H1 (cell line): Measurements from ENCODE around the gene DLL3. TPM values are rescaled to one million over a fixed set of nuclear protein-coding genes. Genes with fewer than 3 reads are reported as not detected.

Experiments
- CTCF ChIA-PET: fragments of 300-600 bp; sonication (Branson Sonifier 250); formaldehyde crosslinking; loops from one replicate; lab custom pipeline; 2021; ENCODE audit not compliant: partially characterized antibody; lab: Charles Lee
- POLR2A ChIA-PET: fragments of 300-600 bp; sonication (Branson Sonifier 250); formaldehyde crosslinking; loops from one replicate; lab custom pipeline; 2021; ENCODE audit warnings: inconsistent platforms; ENCODE audit not compliant: partially characterized antibody; lab: Charles Lee
- DNase-seq, 2 experiments: peaks; one replicate each; pipeline versions ENCODE4 v3.0.0 to v3.0.0-alpha.2; 2010 to 2022; ENCODE audit warnings: low spot score in 2 of 2, low read depth in 1 of 2, mixed read lengths in 1 of 2
- FAIRE-seq: peaks from 2 replicates; lab custom pipeline; 2011; peaks lifted over from hg19 to GRCh38; lab: Jason Lieb, UNC
- H2AFZ ChIP-seq: 2 replicates; pipeline ENCODE4 v1.8.1; 2012; ENCODE audit warnings: low read length, inconsistent platforms
- H2AK5ac ChIP-seq: 2 replicates; pipeline ENCODE4 v1.6.1; 2013; ENCODE audit warnings: low read depth, low read length
- H2BK120ac ChIP-seq: replicated peaks from 2 replicates; pipeline ENCODE3; 2013; ENCODE audit warnings: low read depth, low read length, inconsistent platforms
- H2BK12ac ChIP-seq: 2 replicates; pipeline ENCODE4 v1.6.1; 2013; ENCODE audit warnings: low read depth, low read length
- H2BK15ac ChIP-seq: 2 replicates; pipeline ENCODE4 v1.6.1; 2013; ENCODE audit warnings: low read length
- H2BK20ac ChIP-seq: 2 replicates; pipeline ENCODE4 v1.6.1; 2013; ENCODE audit warnings: low read length
- H2BK5ac ChIP-seq: 2 replicates; pipeline ENCODE4 v1.6.1; 2013; ENCODE audit warnings: low read depth, low read length
- H3K14ac ChIP-seq: 2 replicates; pipeline ENCODE4 v1.6.1; 2013; ENCODE audit warnings: inconsistent platforms; ENCODE audit not compliant: insufficient read length
- H3K18ac ChIP-seq: 2 replicates; pipeline ENCODE4 v1.6.1; 2013; ENCODE audit warnings: low read length; ENCODE audit errors: extremely low read depth
- H3K23ac ChIP-seq: 2 replicates; pipeline ENCODE4 v1.6.1; 2013; ENCODE audit warnings: inconsistent platforms; ENCODE audit not compliant: insufficient read length
- H3K23me2 ChIP-seq: 2 replicates; pipeline ENCODE4 v1.6.1; 2013; ENCODE audit warnings: low read depth, low read length
- H3K27ac ChIP-seq: 2 replicates; pipeline ENCODE4 v1.6.1; 2011; ENCODE audit warnings: low read depth, low read length, inconsistent platforms
- H3K27me3 ChIP-seq, 4 experiments: replicated peaks in 1 of 4; 1 replicate in 1 of 4; 2 replicates in 3 of 4; pipeline versions ENCODE4 v1.6.1 to v1.8.1; 2011 to 2013; ENCODE audit warnings: low read length in 3 of 4, mild to moderate bottlenecking in 3 of 4, inconsistent platforms in 2 of 4, mixed read lengths in 2 of 4, moderate library complexity in 1 of 4; ENCODE audit not compliant: control insufficient read depth in 3 of 4, insufficient read depth in 3 of 4; ENCODE audit errors: extremely low read depth in 1 of 4
- H3K36me3 ChIP-seq, 4 experiments: 2 replicates each; pipeline versions ENCODE4 v1.6.1 to v1.8.1; 2011 to 2013; ENCODE audit warnings: mild to moderate bottlenecking in 4 of 4, low read length in 3 of 4, moderate library complexity in 2 of 4, control low read depth in 1 of 4, inconsistent platforms in 1 of 4; ENCODE audit not compliant: insufficient read depth in 4 of 4, control insufficient read depth in 2 of 4
- H3K4ac ChIP-seq: replicated peaks from 2 replicates; pipeline ENCODE3; 2013; ENCODE audit warnings: low read length, low read depth, mixed read lengths, inconsistent platforms; ENCODE audit not compliant: insufficient read length
- H3K4me1 ChIP-seq, 4 experiments: replicated peaks in 1 of 4; 1 replicate in 1 of 4; 2 replicates in 3 of 4; pipeline versions ENCODE4 v1.6.1 to v1.8.1; 2011 to 2013; ENCODE audit warnings: low read length in 3 of 4, inconsistent platforms in 2 of 4, mixed read lengths in 1 of 4; ENCODE audit not compliant: insufficient read depth in 4 of 4, control insufficient read depth in 3 of 4
- H3K4me2 ChIP-seq, 2 experiments: 2 replicates each; pipeline versions ENCODE4 v1.6.1 to v1.8.1; 2011 to 2013; ENCODE audit warnings: low read depth in 2 of 2, low read length in 2 of 2, control low read depth in 1 of 2, inconsistent platforms in 1 of 2, mild to moderate bottlenecking in 1 of 2; ENCODE audit not compliant: insufficient read depth in 1 of 2
- H3K4me3 ChIP-seq, 4 experiments: fragments of 200-600, 300-600 bp in 1 of 4; sonication (generic), shearing (Covaris generic), sonication (Bioruptor Twin) in 1 of 4; 2 replicates each; pipeline versions ENCODE4 v1.5.1 to v1.8.1; 2011 to 2016; ENCODE audit warnings: low read length in 4 of 4, low read depth in 3 of 4, control low read depth in 2 of 4, inconsistent platforms in 2 of 4, mild to moderate bottlenecking in 2 of 4, mixed read lengths in 1 of 4, moderate library complexity in 1 of 4; ENCODE audit not compliant: insufficient read depth in 2 of 4; ENCODE audit errors: extremely low read depth in 1 of 4
- H3K56ac ChIP-seq: replicated peaks from 2 replicates; pipeline ENCODE3; 2013; ENCODE audit warnings: low read depth, mild to moderate bottlenecking, mixed read lengths, low read length, inconsistent platforms; ENCODE audit not compliant: insufficient read length
- H3K79me1 ChIP-seq: 2 replicates; pipeline ENCODE4 v1.6.1; 2013; ENCODE audit warnings: low read depth, low read length, control low read depth
- H3K79me2 ChIP-seq, 2 experiments: 2 replicates each; pipeline versions ENCODE4 v1.6.1 to v1.8.1; 2012 to 2013; ENCODE audit warnings: low read length in 2 of 2, mild to moderate bottlenecking in 2 of 2, inconsistent platforms in 1 of 2; ENCODE audit not compliant: insufficient read depth in 2 of 2, control insufficient read depth in 1 of 2
- H3K9ac ChIP-seq, 4 experiments: replicated peaks in 1 of 4; 1 replicate in 1 of 4; 2 replicates in 3 of 4; pipeline versions ENCODE4 v1.6.1 to v1.8.1; 2011 to 2013; ENCODE audit warnings: low read depth in 3 of 4, low read length in 3 of 4, control low read depth in 2 of 4, mild to moderate bottlenecking in 2 of 4, moderate library complexity in 2 of 4, inconsistent platforms in 1 of 4; ENCODE audit errors: extremely low read depth in 1 of 4
- H3K9me3 ChIP-seq, 2 experiments: 2 replicates each; pipeline versions ENCODE4 v1.6.1 to v1.8.1; 2012 to 2013; ENCODE audit warnings: mild to moderate bottlenecking in 2 of 2, moderate library complexity in 2 of 2, control low read depth in 1 of 2, inconsistent platforms in 1 of 2, low read depth in 1 of 2, low read length in 1 of 2, mixed read lengths in 1 of 2; ENCODE audit not compliant: insufficient read depth in 2 of 2
- H4K20me1 ChIP-seq, 2 experiments: replicated peaks in 1 of 2; 2 replicates each; pipeline versions ENCODE3 to v1.8.1; 2011 to 2013; ENCODE audit warnings: inconsistent platforms in 2 of 2, low read length in 2 of 2, mild to moderate bottlenecking in 1 of 2; ENCODE audit not compliant: insufficient read depth in 2 of 2, control insufficient read depth in 1 of 2
- H4K5ac ChIP-seq: 2 replicates; pipeline ENCODE4 v1.6.1; 2013; ENCODE audit warnings: low read length, low read depth, mixed read lengths, inconsistent platforms; ENCODE audit not compliant: insufficient read length
- H4K8ac ChIP-seq: 2 replicates; pipeline ENCODE4 v1.8.0; 2013; ENCODE audit warnings: mild to moderate bottlenecking, moderate library complexity, low read length, inconsistent platforms; ENCODE audit not compliant: insufficient read depth; ENCODE audit errors: extremely low read depth
- H4K91ac ChIP-seq: replicated peaks from 2 replicates; pipeline ENCODE3; 2013; ENCODE audit warnings: low read length, mixed read lengths, inconsistent platforms; ENCODE audit not compliant: insufficient read length
- CBX8 ChIP-seq: fragments of 300-800, 300-1000 bp; sonication (generic); IDR thresholded peaks from 2 replicates; pipeline ENCODE4 v1.7.1; 2016; ENCODE audit warnings: low read depth, low read length, borderline replicate concordance
- SIRT6 ChIP-seq: IDR thresholded peaks from one replicate; pipeline ENCODE4 v1.7.1; 2012; ENCODE audit warnings: low read length, inconsistent platforms
- TAF7 ChIP-seq: optimal IDR thresholded peaks from 2 replicates; pipeline ENCODE3; 2011; ENCODE audit warnings: low read depth, mild to moderate bottlenecking, inconsistent platforms, low read length, moderate library complexity, borderline replicate concordance
- WGBS, 2 experiments: shearing (Covaris generic) in 1 of 2; methylation state at CpG; one replicate each; pipeline versions ENCODE4 v1.1.6 to v1.1.7; 2013 to 2015; ENCODE audit warnings: low lambda C conversion rate in 2 of 2, mixed read lengths in 2 of 2, inconsistent platforms in 1 of 2, low coverage in 1 of 2, missing lambda C conversion rate in 1 of 2; ENCODE audit not compliant: insufficient replicate concordance in 2 of 2, insufficient coverage in 1 of 2, insufficient read length in 1 of 2; ENCODE audit errors: extremely low coverage in 1 of 2, missing lambda C conversion rate in 1 of 2; 5-methylcytosine and 5-hydroxymethylcytosine counted together
- polyA plus RNA-seq, 7 experiments: library from polyadenylated mRNA; depleted of rRNA in 3 of 7; stranded (reverse) in 5 of 7; unstranded in 2 of 7; fragments of >200 nt in 5 of 7; fragments of 200-250 nt in 2 of 7; gene quantifications; 1 replicate in 5 of 7; 2 replicates in 1 of 7; 4 replicates in 1 of 7; pipeline versions ENCODE4 v1.2.1 to v1.2.3, GENCODE V29; 2011 to 2013; ENCODE audit warnings: missing spikeins in 2 of 7, mixed read lengths in 2 of 7
- total RNA-seq: library from RNA; stranded (reverse); fragmentation: NEBNext Ultra II Directional; extraction: Animal tissue kit (Norgen Biotek cat#: 25700); gene quantifications from 2 replicates; pipeline ENCODE4 v1.2.1, GENCODE V29; 2021

DLL3 gene
- total and polyA plus RNA-seq, 2 of the 8 experiments (the other 6 are each of a cell fraction or from before 2014, with no cell fraction given): 12.2 to 13.8 TPM

GRCh38 chr19:39540333-39540673 lies 41.6 kb downstream of the DLL3 start:
- Histone ChIP-seq H2BK20ac (no peak overlapping the region), H3K4me1 (peaks cover 0 to 4% (median under 1%) of the 10 kb centered on the region in 4 experiments; a peak in 3 of 7 replicates), H3K79me2 (peaks cover 0 to 14% of the 10 kb centered on the region in 2 experiments; a peak in 2 of 4 replicates), H3K23me2 (peaks cover 2% of the 10 kb centered on the region), H3K14ac (no peak overlapping the region), H4K91ac (no peak overlapping the region), H4K20me1 (no peaks in the 10 kb centered on the region), H2BK15ac (no peak overlapping the region), H4K8ac (no peak overlapping the region), H3K56ac (no peak overlapping the region), H3K23ac (no peak overlapping the region), H3K9ac (no peak overlapping the region), H3K4me2 (0 out of 4 replicates have a peak overlapping the region, but pooled peaks of 1 of the 2 experiments have one; percentile 78), H3K27ac (no peak overlapping the region), H3K4ac (no peak overlapping the region), H3K36me3 (no peaks in the 10 kb centered on the region), H3K18ac (no peak overlapping the region), H2AK5ac (no peak overlapping the region), H3K27me3 (no peaks in the 10 kb centered on the region), H2BK120ac (no peak overlapping the region), H2BK12ac (no peak overlapping the region), H3K79me1 (no peaks in the 10 kb centered on the region), H2AFZ (0 out of 2 replicates have a peak overlapping the region, but pooled peaks have one; percentile 9), H3K9me3 (no peaks in the 10 kb centered on the region), H3K4me3 (peak overlapping the region in 3 of 4 experiments; percentile 91 to 94 (median 93); a peak in 6 of 8 replicates), H2BK5ac (no peak overlapping the region), H4K5ac (no peak overlapping the region)
- 34% methylated on average over 10 of the region's 10 CpGs; no CpG with 5 or more reads in 1 of the 2 experiments for WGBS, 2 experiments
- TF ChIP-seq SIRT6 (no peak), TAF7 (no peak), CBX8 (no peak)
- POLR2A ChIA-PET: interaction anchor here (1.5 to 2.1 kb wide), 3 partner anchors 8 to 104 kb away, joined by 3 to 13 read pairs (median 8); partner anchors contain the start of genes RPS16 and SELENOV
- no peak for FAIRE-seq
- DNase-seq: no peak
- CTCF ChIA-PET: interaction anchor here (0.7 to 3.6 kb wide), 11 partner anchors 8 to 873 kb away, joined by 3 to 15 read pairs (median 3); partner anchors contain the start of genes EID2B, LGALS13 and PRX
